Naive thymus-derived CD4-positive, alpha-beta T cell (primary cell): ENCODE results near the gene RNF13. TPM values are rescaled to one million over a fixed set of nuclear protein-coding genes. Genes with fewer than 3 reads are reported as not detected.

Experiments used
- ATAC-seq: fragments of 150-1000 bp; cut with Tn5 transposase; 2 replicates; pipeline ENCODE4 v1.10.0; 2021; ENCODE audit warnings: mild to moderate bottlenecking, moderate library complexity
- CTCF ChIA-PET: fragments of 350-600 bp; sonication (Branson Sonifier 250); formaldehyde crosslinking; loops from one replicate; lab custom pipeline; 2021; ENCODE audit warnings: antibody characterized with exemption; lab: Charles Lee
- POLR2A ChIA-PET: fragments of 350-600 bp; sonication (Branson Sonifier 250); formaldehyde crosslinking; loops from one replicate; lab custom pipeline; 2021; ENCODE audit warnings: antibody characterized with exemption, inconsistent platforms; lab: Charles Lee
- DNase-seq, 9 donors: peaks; one replicate each; pipeline versions ENCODE4 v3.0.0 to v3.0.0-alpha.2; 2020 to 2022; ENCODE audit warnings: mixed read lengths in 1 of 9
- H3K27ac ChIP-seq: one replicate; pipeline ENCODE4 v1.7.0; 2013; ENCODE audit warnings: mild to moderate bottlenecking, low read depth, low read length, moderate library complexity
- H3K27me3 ChIP-seq, 2 donors: one replicate each; pipeline ENCODE4 v1.7.0; 2013; ENCODE audit warnings: low read length in 2 of 2, mild to moderate bottlenecking in 2 of 2, moderate library complexity in 2 of 2; ENCODE audit not compliant: control insufficient read depth in 2 of 2, insufficient read depth in 2 of 2
- H3K36me3 ChIP-seq, 3 experiments: 1 replicate in 2 of 3; 2 replicates in 1 of 3; pipeline ENCODE4 v1.7.0; 2013; ENCODE audit warnings: low read length in 3 of 3, mild to moderate bottlenecking in 3 of 3, moderate library complexity in 1 of 3; ENCODE audit not compliant: insufficient read depth in 3 of 3, control insufficient read depth in 2 of 3
- H3K4me1 ChIP-seq, 2 donors: one replicate each; pipeline ENCODE4 v1.7.0; 2013; ENCODE audit warnings: low read length in 2 of 2, mild to moderate bottlenecking in 2 of 2, moderate library complexity in 1 of 2; ENCODE audit not compliant: control insufficient read depth in 2 of 2, insufficient read depth in 2 of 2
- H3K4me3 ChIP-seq: 2 replicates; pipeline ENCODE4 v1.7.0; 2013; ENCODE audit warnings: mild to moderate bottlenecking, low read length
- H3K9me3 ChIP-seq, 3 experiments: 1 replicate in 2 of 3; 2 replicates in 1 of 3; pipeline ENCODE4 v1.7.0; 2013; ENCODE audit warnings: low read length in 3 of 3; ENCODE audit not compliant: control insufficient read depth in 2 of 3
- H3K27ac Mint-ChIP-seq, 9 donors: one replicate each; pipeline ENCODE4 v1.8.0; 2020 to 2022; ENCODE audit warnings: mixed read lengths in 9 of 9, mild to moderate bottlenecking in 8 of 9, moderate library complexity in 5 of 9, inconsistent platforms in 2 of 9
- H3K27me3 Mint-ChIP-seq, 5 donors: one replicate each; pipeline ENCODE4 v1.8.0; 2021 to 2022; ENCODE audit warnings: mixed read lengths in 5 of 5, mild to moderate bottlenecking in 1 of 5
- H3K36me3 Mint-ChIP-seq, 5 donors: one replicate each; pipeline ENCODE4 v1.8.0; 2020 to 2022; ENCODE audit warnings: mixed read lengths in 5 of 5, mild to moderate bottlenecking in 3 of 5, inconsistent platforms in 1 of 5
- H3K4me1 Mint-ChIP-seq, 7 donors: one replicate each; pipeline ENCODE4 v1.8.0; 2020 to 2022; ENCODE audit warnings: mixed read lengths in 7 of 7, mild to moderate bottlenecking in 3 of 7, inconsistent platforms in 1 of 7
- H3K4me3 Mint-ChIP-seq, 10 donors: one replicate each; pipeline ENCODE4 v1.8.0; 2020 to 2022; ENCODE audit warnings: mild to moderate bottlenecking in 10 of 10, mixed read lengths in 10 of 10, moderate library complexity in 6 of 10, inconsistent platforms in 2 of 10
- H3K9me3 Mint-ChIP-seq, 11 donors: one replicate each; pipeline ENCODE4 v1.8.0; 2020 to 2022; ENCODE audit warnings: mixed read lengths in 11 of 11, mild to moderate bottlenecking in 4 of 11, inconsistent platforms in 1 of 11, moderate library complexity in 1 of 11
- intact Hi-C, 2 donors: fragments of 100-400 bp; cut with micrococcal nuclease; formaldehyde crosslinking; loops; one replicate each; pipeline ENCODE4 v1.15.1; 2023
- polyA plus RNA-seq, 2 donors: library from polyadenylated mRNA; unstranded; fragments of 300-500 nt; fragmentation: Illumina TruSeq; gene quantifications; one replicate each; pipeline ENCODE4 v1.2.3, GENCODE V29; 2021
- total RNA-seq, 6 experiments: library from RNA in 5 of 6; stranded (reverse) in 5 of 6; gene quantifications; 1 replicate in 5 of 6; 2 replicates in 1 of 6; pipeline ENCODE4 v1.2.3 and lab custom pipeline; 2021 to 2026

Gene RNF13
- total and polyA plus RNA-seq, 7 experiments from 2014 or later, result 41.2 to 131 (median 66.6) TPM

DNA sequence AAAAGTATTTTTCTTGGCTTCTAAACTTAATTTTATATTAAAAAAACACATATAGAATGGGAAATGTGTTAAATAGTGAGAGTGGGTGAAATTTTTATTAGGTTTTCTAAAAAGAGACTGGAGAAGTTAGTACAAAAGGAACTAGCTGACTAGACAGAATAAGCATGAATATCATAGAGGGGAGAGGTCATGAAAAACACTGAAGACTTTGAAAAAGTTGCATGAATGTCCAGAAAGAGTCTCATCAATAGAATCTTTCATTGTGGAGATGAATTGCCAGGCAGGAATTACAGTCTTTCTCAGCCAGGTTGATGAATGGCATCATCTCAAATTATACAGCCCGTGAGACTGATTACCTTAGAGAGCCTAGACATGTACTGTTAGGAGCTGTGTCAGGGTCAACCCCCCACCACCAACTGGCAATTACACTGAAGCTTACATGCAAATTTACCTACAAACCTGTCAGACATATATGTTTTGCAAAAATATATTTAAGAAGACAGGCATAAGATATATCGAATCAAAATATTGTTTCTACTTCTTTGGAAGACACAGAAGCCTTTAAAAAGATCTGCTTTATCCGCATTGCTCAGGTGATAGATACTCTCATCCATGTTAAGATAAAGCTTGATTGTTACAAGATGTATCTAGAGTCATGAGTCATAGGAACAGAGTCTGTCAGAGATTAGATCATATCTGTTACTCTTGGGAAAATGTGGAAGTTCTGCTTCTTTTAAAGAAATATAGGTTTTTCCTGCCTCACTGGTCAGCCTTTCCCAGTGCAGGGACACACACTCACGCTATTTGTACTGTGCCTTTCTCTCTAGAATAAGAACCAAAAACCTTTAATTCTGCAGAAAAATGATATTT, 192.5 kb downstream of the RNF13 start:
- no peak overlapping the region for H3K4me3 Mint-ChIP-seq
- H3K27me3 Mint-ChIP-seq, result peaks cover 0 to 14% (median 0%) of the 10 kb centered on the region in 5 donors
- no peaks in the 10 kb centered on the region for H3K9me3 Mint-ChIP-seq
- Histone ChIP-seq H3K36me3 (no peaks in the 10 kb centered on the region), H3K4me1 (no peaks in the 10 kb centered on the region), H3K9me3 (no peaks in the 10 kb centered on the region), H3K27ac (no peak overlapping the region), H3K27me3 (no peaks in the 10 kb centered on the region), H3K4me3 (no peak overlapping the region)
- intact Hi-C loops, result no loop called here
- H3K4me1 Mint-ChIP-seq, result no peaks in the 10 kb centered on the region
- H3K36me3 Mint-ChIP-seq, result no peaks in the 10 kb centered on the region
- ChIA-PET POLR2A (no interaction called here), CTCF (no interaction called here)
- no peak for DNase-seq
- ATAC-seq, result no peak
- no peak overlapping the region for H3K27ac Mint-ChIP-seq

DNA sequence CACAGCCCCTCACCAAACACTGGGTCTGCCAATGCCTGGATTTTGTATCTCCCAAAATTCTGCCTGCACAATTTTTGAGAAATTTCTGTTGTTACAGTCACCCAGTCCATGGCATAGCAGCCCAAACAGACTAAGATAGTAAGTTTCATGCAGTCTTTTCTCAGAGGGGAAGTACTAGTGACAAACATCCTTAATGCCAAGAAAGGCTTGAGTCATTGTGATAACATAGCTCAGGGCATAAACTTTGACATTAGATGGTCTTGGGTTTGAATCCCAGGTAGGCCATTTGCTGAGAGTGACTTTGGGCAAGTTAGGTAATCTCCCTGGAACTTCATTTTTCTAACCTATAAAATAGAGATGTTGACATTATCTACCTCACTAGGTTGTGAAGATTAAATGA, 193.8 kb downstream of the RNF13 start:
- no peaks in the 10 kb centered on the region for H3K9me3 ChIP-seq
- POLR2A ChIA-PET, result no interaction called here
- no peak for DNase-seq
- H3K36me3 ChIP-seq, result no peaks in the 10 kb centered on the region
- H3K9me3 Mint-ChIP-seq, result no peaks in the 10 kb centered on the region
- H3K4me1 Mint-ChIP-seq, result no peaks in the 10 kb centered on the region
- no peaks in the 10 kb centered on the region for H3K27me3 ChIP-seq
- peaks cover 0 to 10% (median 0%) of the 10 kb centered on the region in 5 donors for H3K27me3 Mint-ChIP-seq
- H3K4me1 ChIP-seq, result no peaks in the 10 kb centered on the region
- ATAC-seq, result no peak
- no peak overlapping the region for H3K4me3 ChIP-seq
- no peak overlapping the region for H3K4me3 Mint-ChIP-seq
- CTCF ChIA-PET, result no interaction called here
- H3K36me3 Mint-ChIP-seq, result no peaks in the 10 kb centered on the region
- H3K27ac Mint-ChIP-seq, result no peak overlapping the region
- no peak overlapping the region for H3K27ac ChIP-seq
- intact Hi-C loops, result no loop called here

Other genes with a start within 250 kb of the RNF13 start
- under 1 TPM; 0.19 to 0.56 (median 0.34) TPM for gene WWTR1, start 155.2 kb upstream of the RNF13 start, total RNA-seq
- gene WWTR1, start 155.2 kb upstream of the RNF13 start, polyA plus RNA-seq, result under 1 TPM in 1 of 2 donors, not detected in 1; 0.17 TPM
- 10 to 100 TPM; 29.9 to 44.4 (median 33.4) TPM for gene COMMD2, start 60.7 kb upstream of the RNF13 start, total RNA-seq
- 10 to 100 TPM; 75.4 to 77.5 TPM for gene COMMD2, start 60.7 kb upstream of the RNF13 start, polyA plus RNA-seq
- gene ANKUB1, start 20.7 kb upstream of the RNF13 start, total RNA-seq, result not detected
- not detected for gene ANKUB1, start 20.7 kb upstream of the RNF13 start, polyA plus RNA-seq
- gene PFN2, start 157.7 kb downstream of the RNF13 start, total RNA-seq, result 10 to 100 TPM in 1 of 5 experiments, 1 to 10 TPM in 3, under 1 TPM in 1; 0.36 to 14.2 (median 9.0) TPM
- gene PFN2, start 157.7 kb downstream of the RNF13 start, polyA plus RNA-seq, result 10 to 100 TPM in 1 of 2 donors, 1 to 10 TPM in 1; 6.5 to 10.4 TPM